Heart left ventricle (tissue), 13 donors: Measurements from ENCODE around the gene NOTCH3.

Experiments
- CTCF ChIP-seq, 12 donors: fragments of 200-600 bp; sonication (generic) in 4 of 12; IDR thresholded peaks; one replicate each; pipeline versions ENCODE4 v1.5.0 to v1.8.0; 2018 to 2022; ENCODE audit warnings: antibody characterized with exemption in 12 of 12, mild to moderate bottlenecking in 5 of 12
- POLR2A ChIP-seq, 2 donors: fragments of 450-650 bp; IDR thresholded peaks; one replicate each; pipeline ENCODE4 v1.6.1; 2017; ENCODE audit warnings: antibody characterized with exemption in 2 of 2, mild to moderate bottlenecking in 2 of 2, moderate library complexity in 2 of 2
- donor health status: ischemic (EF 13 %, LVEDD 7.1; RV severe dilation, severe dysfunction).
- donor health status: DM: no; HTN: yes; CAD: no.
- donor health status: DM: no; HTN: no; CAD: no.
- donor health status: ischemic (EF 25% LVEDD 6.9; RV normal size, moderate dysfunction).
- donor health status: ischemic (EF 25% LVEDD 5.7; RV mildly dilated, moderate dysfunction).
- donor health status: ischemic (EF 35%, LVEDD 5.7; RV mildly dilated, moderate dysfunction).
- donor health status: nonischemic (EF 11% LVEDD 7.7; RV severe dilation, severe dysfunction).
- donor health status: DM: yes; HTN: yes; CAD: no.
- donor health status: PGD.
- donor health status: ischemic (EF 29% LVEDD 5.4; RV normal size, mild dysfunction).
- donor health status: nonischemic (EF 23%, LVEDD 6.1; RV moderate dilation, normal function).

GRCh38 chr19:15155296-15155695 is 45.5 kb downstream of the NOTCH3 start:
- no peak for TF ChIP-seq CTCF (IDR thresholded peaks at IDR 0.05)
- TF ChIP-seq POLR2A (IDR thresholded peaks at IDR 0.05): no peak
